A549 treated with RU486 at 1 μM for 4 hours (cell line): ENCODE results near the gene PATE4. TPM values are rescaled to one million over a fixed set of nuclear protein-coding genes. Genes with fewer than 3 reads are reported as not detected.

Experiments used
- total RNA-seq: library from RNA; stranded (reverse); fragments of 200-300 nt; extraction: Qiagen RNA extraction; gene quantifications from 5 replicates; pipeline ENCODE4 v1.2.3, GENCODE V29; 2022; ENCODE audit warnings: low read depth

Gene PATE4
- total RNA-seq = not detected in 5 replicates

DNA sequence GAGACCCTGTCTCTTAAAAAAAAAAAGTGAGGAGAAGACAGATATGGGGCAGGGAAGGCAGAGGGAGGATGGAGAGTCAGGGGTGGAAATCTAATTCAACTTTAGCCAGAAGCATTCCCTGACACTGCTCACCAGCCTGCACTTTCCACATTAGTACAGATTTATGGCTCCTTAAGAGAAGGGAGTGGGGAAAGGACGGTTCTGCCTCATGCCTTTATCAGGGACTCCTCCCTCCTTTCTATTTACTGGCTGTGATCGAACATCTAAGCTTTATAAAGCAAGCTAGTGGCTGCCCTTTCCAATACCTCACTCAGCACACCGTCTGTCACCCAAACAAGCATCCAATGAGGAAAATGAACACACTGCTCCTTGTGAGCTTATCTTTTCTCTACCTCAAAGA lies at the start of gene PATE4:
Gene PATE4 (plus strand): TSS at position 301 of the 400 bp plus-strand sequence. CDS start 44 bp downstream, at position 345.

GRCh38 chr11:125787827-125788226 lies 45.3 kb upstream of the PATE4 start, which contains the start of gene PATE3:
Gene PATE3, plus strand, starts transcription at chr11:125788127. Its CDS starts 25 bp downstream, at chr11:125788152.

DNA sequence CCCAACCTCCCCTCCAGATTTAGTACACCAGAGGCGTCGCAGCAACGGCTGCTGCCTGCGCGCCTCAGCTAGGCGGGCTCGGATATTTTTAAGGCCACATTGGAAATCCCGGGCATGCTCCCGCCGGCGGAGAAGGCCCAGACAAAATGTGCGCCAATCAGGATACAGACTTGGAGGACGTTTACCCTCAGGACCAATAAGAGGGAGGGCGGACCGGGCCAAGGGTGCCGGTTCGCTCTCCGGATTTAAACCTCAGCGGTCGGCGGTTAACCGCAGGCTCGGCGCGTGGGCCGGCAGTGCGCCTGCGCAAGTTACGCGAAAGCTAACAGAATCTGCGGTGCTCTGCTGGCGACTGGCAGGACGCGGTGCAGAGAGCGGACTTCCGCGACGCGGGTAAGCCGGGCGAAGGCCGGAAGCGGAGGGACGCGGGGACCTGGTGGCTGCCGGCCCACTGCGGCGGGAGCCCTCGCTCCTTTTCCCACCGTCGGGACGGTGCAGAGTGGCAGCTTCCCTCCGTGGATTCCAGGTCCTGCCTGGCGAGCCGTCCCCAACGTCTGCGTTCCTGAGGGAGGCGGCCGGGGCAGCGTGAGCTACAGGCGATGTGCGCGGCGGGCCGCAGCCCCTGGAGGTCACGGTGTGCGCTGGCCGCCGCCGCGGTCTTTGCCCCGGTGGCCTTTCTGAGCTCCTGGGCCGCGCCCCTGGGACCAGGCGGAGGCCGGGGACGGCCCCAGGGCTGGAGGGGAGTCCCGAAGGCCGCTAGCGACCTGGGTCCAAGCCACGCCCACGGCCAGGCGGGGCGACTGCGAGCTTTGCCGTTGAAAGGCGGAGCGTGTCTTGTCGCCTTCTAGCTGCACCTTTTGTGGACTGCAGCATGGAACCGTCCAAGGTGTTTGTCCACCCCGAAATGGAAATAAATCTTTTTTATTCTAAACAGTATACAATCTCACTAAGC lies 54.5 kb downstream of the PATE4 start, which contains the start of gene HYLS1:
Gene HYLS1 (plus strand): TSS at position 296 of the 952 bp plus-strand sequence. CDS start 11,701 bp downstream, outside the sequence.

Other genes with a start within 250 kb of the PATE4 start
- 92.0 to 110 TPM (median 94.1 TPM) in 5 replicates for gene STT3A, start 240.5 kb upstream of the PATE4 start, total RNA-seq
- gene CHEK1, start 208.2 kb upstream of the PATE4 start, total RNA-seq = 21.9 to 34.8 TPM (median 31.6 TPM) in 5 replicates
- gene ACRV1, start 152.5 kb upstream of the PATE4 start, total RNA-seq = not detected in 5 replicates
- gene PATE1, start 87.0 kb upstream of the PATE4 start, total RNA-seq = not detected in 5 replicates
- not detected in 5 replicates for gene PATE2, start 54.5 kb upstream of the PATE4 start, total RNA-seq
- not detected in 5 replicates for gene PATE3, start 45.2 kb upstream of the PATE4 start, total RNA-seq
- gene HYLS1, start 54.4 kb downstream of the PATE4 start, total RNA-seq = 13.7 to 17.3 TPM (median 15.9 TPM) in 5 replicates
- 6.6 to 10.4 TPM (median 9.6 TPM) in 5 replicates for gene PUS3, start 69.9 kb downstream of the PATE4 start, total RNA-seq
- gene DDX25, start 71.2 kb downstream of the PATE4 start, total RNA-seq = 0.10 TPM in 1 of 5 replicates, not detected in the others
- gene VSIG10L2, start 112.7 kb downstream of the PATE4 start, total RNA-seq = not detected in 5 replicates
- gene CDON, start 229.6 kb downstream of the PATE4 start, total RNA-seq = 2.4 to 3.7 TPM (median 3.4 TPM) in 5 replicates